Left ventricle myocardium inferior (tissue), 1 donor: ENCODE results near the gene UBE2QL1. TPM values are rescaled to one million over a fixed set of nuclear protein-coding genes. Genes with fewer than 3 reads are reported as not detected.

Source experiments
- DNase-seq: peaks from one replicate; pipeline ENCODE4 v3.0.0-alpha.2; 2020
- H3K27ac ChIP-seq: fragments of 200-600 bp; replicated peaks from 2 replicates; pipeline ENCODE4 v1.8.0; 2021
- H3K27me3 ChIP-seq: fragments of 200-600 bp; 2 replicates; pipeline ENCODE4 v1.8.0; 2021; ENCODE audit warnings: low read depth
- H3K36me3 ChIP-seq: fragments of 200-600 bp; 2 replicates; pipeline ENCODE4 v1.8.0; 2021
- H3K4me1 ChIP-seq: fragments of 200-600 bp; 2 replicates; pipeline ENCODE4 v1.8.0; 2021
- H3K4me3 ChIP-seq: fragments of 200-600 bp; 2 replicates; pipeline ENCODE4 v1.8.0; 2021; ENCODE audit warnings: mild to moderate bottlenecking, moderate library complexity
- H3K9me3 ChIP-seq: fragments of 200-600 bp; replicated peaks from 2 replicates; pipeline ENCODE4 v1.8.0; 2021
- intact Hi-C: fragments of 100-400 bp; cut with micrococcal nuclease; formaldehyde crosslinking; loops from one replicate; pipeline ENCODE4 v1.11.0; 2022
- total RNA-seq: library from RNA; stranded (reverse); fragmentation: NEBNext Ultra II Directional; extraction: Animal tissue kit (Norgen Biotek cat#: 25700); gene quantifications from one replicate; pipeline ENCODE4 v1.2.1, GENCODE V29; 2021
- TF ChIP-seq, protein P1 (sequence below): fragments of 200-600 bp; IDR thresholded peaks from 2 replicates; pipeline ENCODE4 v1.8.0; 2021; ENCODE audit warnings: antibody characterized with exemption, mild to moderate bottlenecking, borderline replicate concordance
- donor health status: DM: no; HTN: yes; CAD: no; lungs with severe emphysema.

Gene UBE2QL1
- total RNA-seq, 1 donor from 2014 or later, result 25.5 TPM

DNA sequence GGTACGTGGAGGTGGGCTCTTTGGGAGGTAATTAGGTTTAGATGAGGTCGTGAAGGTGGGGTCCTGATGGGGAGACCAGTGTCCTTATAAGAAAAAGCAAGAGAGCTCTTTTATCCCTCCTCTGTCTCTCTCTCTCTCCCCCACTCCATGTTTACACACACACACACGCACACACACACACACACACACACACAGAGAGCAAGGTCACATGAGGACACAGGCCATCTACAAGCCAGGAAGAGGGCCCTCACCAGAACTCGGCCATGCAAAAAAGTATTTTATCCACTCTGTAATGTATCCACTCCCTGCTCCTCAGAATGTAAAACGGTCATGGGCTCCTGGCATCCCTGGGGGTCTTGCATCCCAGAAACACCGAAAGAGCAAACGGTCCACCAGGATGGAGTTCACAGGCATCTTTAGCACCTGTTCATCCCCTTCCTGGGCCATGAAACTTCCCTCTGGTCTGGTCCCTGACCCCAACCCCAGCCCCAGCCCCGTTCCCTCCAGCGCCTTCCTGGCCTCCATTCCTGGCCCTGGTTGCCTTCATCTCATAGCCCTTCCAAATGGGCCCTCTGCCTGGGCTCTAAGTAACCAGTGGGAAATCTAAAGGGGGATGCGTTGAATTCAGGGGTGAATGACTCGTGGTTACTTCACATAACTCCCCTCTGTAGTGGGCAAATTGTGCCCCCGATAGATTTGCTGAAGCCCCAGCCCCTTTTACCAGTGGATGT, 95.3 kb downstream of the UBE2QL1 start:
- peaks cover 13% of the 10 kb centered on the region for H3K4me1 ChIP-seq
- DNase-seq, result no peak
- H3K9me3 ChIP-seq, result no peaks in the 10 kb centered on the region
- no peaks in the 10 kb centered on the region for H3K36me3 ChIP-seq
- no peak overlapping the region for H3K4me3 ChIP-seq
- TF ChIP-seq, protein P1, sequence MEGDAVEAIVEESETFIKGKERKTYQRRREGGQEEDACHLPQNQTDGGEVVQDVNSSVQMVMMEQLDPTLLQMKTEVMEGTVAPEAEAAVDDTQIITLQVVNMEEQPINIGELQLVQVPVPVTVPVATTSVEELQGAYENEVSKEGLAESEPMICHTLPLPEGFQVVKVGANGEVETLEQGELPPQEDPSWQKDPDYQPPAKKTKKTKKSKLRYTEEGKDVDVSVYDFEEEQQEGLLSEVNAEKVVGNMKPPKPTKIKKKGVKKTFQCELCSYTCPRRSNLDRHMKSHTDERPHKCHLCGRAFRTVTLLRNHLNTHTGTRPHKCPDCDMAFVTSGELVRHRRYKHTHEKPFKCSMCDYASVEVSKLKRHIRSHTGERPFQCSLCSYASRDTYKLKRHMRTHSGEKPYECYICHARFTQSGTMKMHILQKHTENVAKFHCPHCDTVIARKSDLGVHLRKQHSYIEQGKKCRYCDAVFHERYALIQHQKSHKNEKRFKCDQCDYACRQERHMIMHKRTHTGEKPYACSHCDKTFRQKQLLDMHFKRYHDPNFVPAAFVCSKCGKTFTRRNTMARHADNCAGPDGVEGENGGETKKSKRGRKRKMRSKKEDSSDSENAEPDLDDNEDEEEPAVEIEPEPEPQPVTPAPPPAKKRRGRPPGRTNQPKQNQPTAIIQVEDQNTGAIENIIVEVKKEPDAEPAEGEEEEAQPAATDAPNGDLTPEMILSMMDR, result no peak
- H3K27me3 ChIP-seq, result no peaks in the 10 kb centered on the region
- intact Hi-C loops, result no loop called here
- no peak overlapping the region for H3K27ac ChIP-seq

Other genes with a start within 250 kb of the UBE2QL1 start
- 26.3 TPM for gene MED10, start 70.3 kb upstream of the UBE2QL1 start, total RNA-seq
- gene NSUN2, start 184.2 kb downstream of the UBE2QL1 start, total RNA-seq, result 34.4 TPM
- gene SRD5A1, start 184.6 kb downstream of the UBE2QL1 start, total RNA-seq, result 2.5 TPM